ENCODE measurements around the gene PIK3CB. TPM values are rescaled to one million over a fixed set of nuclear protein-coding genes. Genes with fewer than 3 reads are reported as not detected.
A peak's percentile ranks its signal among the peaks of the same experiment; 100 is the strongest.

PIK3CB gene
- total RNA-seq, 2 donors from 2014 or later: 51.4 to 53.0 TPM

GRCh38 chr3:138829886-138830510, 4.7 kb downstream of the PIK3CB start:
- H3K36me3 ChIP-seq (ENCODE audit: control insufficient read depth, insufficient read depth, low read length): peaks cover 44% of the 10 kb centered on the region
- peak overlapping the region; percentile 78 for H3K27ac Mint-ChIP-seq
- H3K4me3 Mint-ChIP-seq: no peak overlapping the region
- TF ChIP-seq CTCF (conservative IDR thresholded peaks at IDR 0.05): no peak
- H3K27ac ChIP-seq (ENCODE audit: low read depth, low read length): no peak overlapping the region
- peaks cover 8% of the 10 kb centered on the region for H3K9me3 ChIP-seq (ENCODE audit: control insufficient read depth, low read length)
- no peaks in the 10 kb centered on the region for H3K27me3 Mint-ChIP-seq (ENCODE audit: insufficient read depth)
- DNase-seq: no peak
- peaks cover 28% of the 10 kb centered on the region for H3K36me3 Mint-ChIP-seq (ENCODE audit: low read depth)
- 87 to 97% methylated on average over 11 to 15 of the region's 15 CpGs for WGBS, 2 experiments (ENCODE audit: insufficient coverage in 1 of 2, insufficient read length in 1 of 2)
- peaks cover 20% of the 10 kb centered on the region for H3K4me1 Mint-ChIP-seq
- peaks cover 6% of the 10 kb centered on the region for H3K4me1 ChIP-seq (ENCODE audit: control insufficient read depth, insufficient read depth, low read length)
- no peak overlapping the region for H3K9ac ChIP-seq (ENCODE audit: extremely low read depth, low read length, poor library complexity, severe bottlenecking)
- peaks cover 11% of the 10 kb centered on the region for H3K9me3 Mint-ChIP-seq
- H3K27me3 ChIP-seq (ENCODE audit: control insufficient read depth, insufficient read depth, low read length, poor library complexity, severe bottlenecking): no peaks in the 10 kb centered on the region
- peak overlapping the region; percentile 56 for H3K4me3 ChIP-seq (ENCODE audit: low read length)

GRCh38 chr3:138829097-138829496, 5.6 kb downstream of the PIK3CB start:
- H3K36me3 ChIP-seq (ENCODE audit: control insufficient read depth, insufficient read depth, low read length): peaks cover 46% of the 10 kb centered on the region
- Mint-ChIP-seq H3K4me1 (peaks cover 29% of the 10 kb centered on the region), H3K36me3 (ENCODE audit: low read depth) (peaks cover 28% of the 10 kb centered on the region), H3K27me3 (ENCODE audit: insufficient read depth) (no peaks in the 10 kb centered on the region), H3K9me3 (peaks cover 11% of the 10 kb centered on the region), H3K27ac (no peak overlapping the region), H3K4me3 (no peak overlapping the region)
- no peak overlapping the region for H3K27ac ChIP-seq (ENCODE audit: low read depth, low read length)
- H3K4me3 ChIP-seq (ENCODE audit: low read length): no peak overlapping the region
- no peaks in the 10 kb centered on the region for H3K27me3 ChIP-seq (ENCODE audit: control insufficient read depth, insufficient read depth, low read length, poor library complexity, severe bottlenecking)
- 94% methylated on average over 2 of the region's 3 CpGs for WGBS, 2 experiments (ENCODE audit: insufficient coverage in 1 of 2, insufficient read length in 1 of 2)
- no peak for DNase-seq
- H3K9me3 ChIP-seq (ENCODE audit: control insufficient read depth, low read length): peaks cover 8% of the 10 kb centered on the region
- TF ChIP-seq CTCF (conservative IDR thresholded peaks at IDR 0.05): no peak
- no peak overlapping the region for H3K9ac ChIP-seq (ENCODE audit: extremely low read depth, low read length, poor library complexity, severe bottlenecking)
- peaks cover 8% of the 10 kb centered on the region for H3K4me1 ChIP-seq (ENCODE audit: control insufficient read depth, insufficient read depth, low read length)

- no peak overlapping the region for H3K27ac Mint-ChIP-seq
- DNase-seq: no peak
- Histone ChIP-seq H3K4me3 (ENCODE audit: low read length) (no peak overlapping the region), H3K9ac (ENCODE audit: extremely low read depth, low read length, poor library complexity, severe bottlenecking) (no peak overlapping the region), H3K27ac (ENCODE audit: low read depth, low read length) (no peak overlapping the region), H3K4me1 (ENCODE audit: control insufficient read depth, insufficient read depth, low read length) (peaks cover 8% of the 10 kb centered on the region), H3K27me3 (ENCODE audit: control insufficient read depth, insufficient read depth, low read length, poor library complexity, severe bottlenecking) (no peaks in the 10 kb centered on the region), H3K36me3 (ENCODE audit: control insufficient read depth, insufficient read depth, low read length) (peaks cover 48% of the 10 kb centered on the region), H3K9me3 (ENCODE audit: control insufficient read depth, low read length) (peaks cover 8% of the 10 kb centered on the region)
- H3K4me1 Mint-ChIP-seq: peaks cover 23% of the 10 kb centered on the region
- H3K27me3 Mint-ChIP-seq (ENCODE audit: insufficient read depth): no peaks in the 10 kb centered on the region
- H3K36me3 Mint-ChIP-seq (ENCODE audit: low read depth): peaks cover 26% of the 10 kb centered on the region
- no peak for TF ChIP-seq CTCF (conservative IDR thresholded peaks at IDR 0.05)
- WGBS, 2 experiments (ENCODE audit: insufficient coverage in 1 of 2, insufficient read length in 1 of 2): 96 to 100% methylated on average over 7 of the region's 7 CpGs
- peaks cover 11% of the 10 kb centered on the region for H3K9me3 Mint-ChIP-seq
- H3K4me3 Mint-ChIP-seq: no peak overlapping the region
Observed at GRCh38 chr3:138827222-138827621, 7.5 kb downstream of the PIK3CB start.

Measured in endodermal cell (in vitro differentiated cells).